Endothelial cell of umbilical vein (primary cell): ENCODE results near the gene TCF15. TPM values are rescaled to one million over a fixed set of nuclear protein-coding genes. Genes with fewer than 3 reads are reported as not detected.
A peak's percentile ranks its signal among the peaks of the same experiment; 100 is the strongest.

ENCODE experiments used
- BruUV-seq: library from RNA; stranded (reverse); fragments of 400-500 nt; replicated peaks from 2 replicates; lab custom pipeline; 2021; lab: Mats Ljungman, UMichigan
- CTCF ChIA-PET: fragments of 300-600, 350-600 bp; sonication (Branson Sonifier 250); formaldehyde crosslinking; loops from one replicate; lab custom pipeline; 2021; ENCODE audit warnings: antibody characterized with exemption, inconsistent platforms; lab: Charles Lee
- POLR2A ChIA-PET: fragments of 300-600, 350-600 bp; sonication (Branson Sonifier 250); formaldehyde crosslinking; loops from one replicate; lab custom pipeline; 2021; ENCODE audit warnings: antibody characterized with exemption, inconsistent platforms; lab: Charles Lee
- DNase-seq: peaks from one replicate; pipeline ENCODE4 v3.0.0-alpha.2; 2011; ENCODE audit warnings: low read depth, low spot score
- FAIRE-seq: peaks from 2 replicates; lab custom pipeline; 2011; peaks lifted over from hg19 to GRCh38; lab: Jason Lieb, UNC
- H2AFZ ChIP-seq: 2 replicates; pipeline ENCODE4 v1.6.0; 2012; ENCODE audit warnings: low read depth, low read length, control low read depth, inconsistent platforms
- H3K27ac ChIP-seq: 2 replicates; pipeline ENCODE4 v1.5.1; 2011; ENCODE audit warnings: low read depth, mild to moderate bottlenecking, control low read depth, low read length, moderate library complexity; ENCODE audit not compliant: insufficient read depth
- H3K27me3 ChIP-seq, 2 experiments: 2 replicates each; pipeline versions ENCODE4 v1.6.0 to v1.6.1; 2011; ENCODE audit warnings: low read length in 2 of 2, mixed read lengths in 1 of 2; ENCODE audit not compliant: control insufficient read depth in 2 of 2, insufficient read depth in 2 of 2
- H3K36me3 ChIP-seq, 2 experiments: 2 replicates in 1 of 2; 3 replicates in 1 of 2; pipeline ENCODE4 v1.5.1; 2011; ENCODE audit warnings: low read length in 2 of 2, mild to moderate bottlenecking in 1 of 2, moderate library complexity in 1 of 2; ENCODE audit not compliant: control insufficient read depth in 2 of 2, insufficient read depth in 2 of 2; ENCODE audit errors: extremely low read depth in 1 of 2
- H3K4me1 ChIP-seq: 3 replicates; pipeline ENCODE4 v1.5.1; 2011; ENCODE audit warnings: mild to moderate bottlenecking, low read length; ENCODE audit not compliant: control insufficient read depth, insufficient read depth; ENCODE audit errors: extremely low read depth
- H3K4me2 ChIP-seq: 2 replicates; pipeline ENCODE4 v1.6.1; 2011; ENCODE audit warnings: low read length, control low read depth, mixed read lengths; ENCODE audit not compliant: insufficient read depth
- H3K4me3 ChIP-seq, 3 experiments: fragments of 200-600 bp in 1 of 3; sonication (generic), shearing (Covaris generic) in 1 of 3; replicated peaks in 1 of 3; 2 replicates each; pipeline ENCODE4 v1.5.1; 2011 to 2016; ENCODE audit warnings: control low read depth in 3 of 3, low read length in 3 of 3, mild to moderate bottlenecking in 2 of 3, inconsistent platforms in 1 of 3, low read depth in 1 of 3, moderate library complexity in 1 of 3; ENCODE audit not compliant: insufficient read depth in 1 of 3
- H3K79me2 ChIP-seq: 2 replicates; pipeline ENCODE4 v1.6.0; 2012; ENCODE audit warnings: low read length, inconsistent platforms; ENCODE audit not compliant: control insufficient read depth, insufficient read depth
- H3K9ac ChIP-seq: replicated peaks from 2 replicates; pipeline ENCODE3; 2011; ENCODE audit warnings: low read length, control low read depth; ENCODE audit not compliant: insufficient read depth; ENCODE audit errors: extremely low read depth
- H3K9me1 ChIP-seq: replicated peaks from 3 replicates; pipeline ENCODE4 v1.6.0; 2011; ENCODE audit warnings: mild to moderate bottlenecking, low read length; ENCODE audit not compliant: control insufficient read depth, insufficient read depth; ENCODE audit errors: extremely low read depth
- H3K9me3 ChIP-seq: replicated peaks from 2 replicates; pipeline ENCODE4 v1.5.1; 2012; ENCODE audit warnings: low read length, inconsistent platforms; ENCODE audit not compliant: control insufficient read depth, insufficient read depth
- H4K20me1 ChIP-seq: replicated peaks from 2 replicates; pipeline ENCODE3; 2011; ENCODE audit warnings: mild to moderate bottlenecking, low read length; ENCODE audit not compliant: control insufficient read depth, insufficient read depth; ENCODE audit errors: extremely low read depth
- EZH2 ChIP-seq: IDR thresholded peaks from 2 replicates; pipeline ENCODE4 v1.6.1; 2012; ENCODE audit warnings: borderline replicate concordance, low read depth, mild to moderate bottlenecking, moderate library complexity, low read length, inconsistent platforms; ENCODE audit not compliant: severe bottlenecking
- FOS ChIP-seq: IDR thresholded peaks from 2 replicates; pipeline ENCODE4 v1.6.1; 2011; ENCODE audit warnings: mild to moderate bottlenecking, low read length, moderate library complexity, borderline replicate concordance; ENCODE audit not compliant: insufficient read depth
- GATA2 ChIP-seq: IDR thresholded peaks from 2 replicates; pipeline ENCODE4 v1.7.0; 2011; ENCODE audit warnings: low read depth, mild to moderate bottlenecking, moderate library complexity, mixed read lengths, low read length; ENCODE audit not compliant: insufficient read length, insufficient read depth
- JUN ChIP-seq: IDR thresholded peaks from 2 replicates; pipeline ENCODE4 v1.6.1; 2011; ENCODE audit warnings: borderline replicate concordance, low read depth; ENCODE audit not compliant: insufficient read length, insufficient read depth
- MYC ChIP-seq: IDR thresholded peaks from one replicate; pipeline ENCODE4 v1.6.1; 2011; ENCODE audit warnings: mild to moderate bottlenecking, low read depth, low read length
- POLR2A ChIP-seq: IDR thresholded peaks from 2 replicates; pipeline ENCODE4 v1.6.1; 2012; ENCODE audit warnings: low read depth, mild to moderate bottlenecking, control low read depth, low read length
- POLR2AphosphoS5 ChIP-seq: IDR thresholded peaks from 2 replicates; pipeline ENCODE4 v1.6.1; 2012; ENCODE audit warnings: low read depth, mild to moderate bottlenecking, control low read depth, low read length, moderate library complexity; ENCODE audit not compliant: insufficient read depth
- dilution Hi-C: fragments of 300-500 bp; cut with MboI; formaldehyde crosslinking; loops from one replicate; pipeline ENCODE4 v1.15.0; 2019; ENCODE audit warnings: low sequenced_read_pairs; ENCODE audit not compliant: extremely low pct_ligation_motif_present
- intact Hi-C: fragments of 100-400 bp; cut with micrococcal nuclease; formaldehyde crosslinking; loops from one replicate; pipeline ENCODE4 v1.10.0; 2022
- polyA plus RNA-seq, 4 experiments: library from polyadenylated mRNA; depleted of rRNA in 3 of 4; stranded (reverse) in 3 of 4; unstranded in 1 of 4; fragments of >200 nt; gene quantifications; 2 replicates each; pipeline versions ENCODE4 v1.2.1 to v1.2.3, GENCODE V29; 2011 to 2012; ENCODE audit warnings: missing spikeins in 1 of 4
- total RNA-seq: library from RNA; stranded (reverse); gene quantifications from 2 replicates; pipeline ENCODE4 v1.2.3, GENCODE V29; 2021
- TF ChIP-seq, protein P1 (sequence below), 2 donors: IDR thresholded peaks; 1 replicate in 1 of 2; 2 replicates in 1 of 2; pipeline ENCODE4 v1.5.1; 2011; ENCODE audit warnings: low read length in 2 of 2, mild to moderate bottlenecking in 2 of 2, moderate library complexity in 2 of 2, control low read depth in 1 of 2, inconsistent platforms in 1 of 2, low read depth in 1 of 2; ENCODE audit not compliant: insufficient read depth in 1 of 2; ENCODE audit errors: extremely low read depth in 1 of 2
- TF ChIP-seq, protein P2 (sequence below): IDR thresholded peaks from 2 replicates; pipeline ENCODE4 v1.6.1; 2011; ENCODE audit not compliant: insufficient read depth, insufficient read length

The TCF15 gene
- total and polyA plus RNA-seq, 2 donors (not counting 3 experiments of a cell fraction or from before 2014, with no cell fraction given), result 0.07 to 1.3 TPM

DNA sequence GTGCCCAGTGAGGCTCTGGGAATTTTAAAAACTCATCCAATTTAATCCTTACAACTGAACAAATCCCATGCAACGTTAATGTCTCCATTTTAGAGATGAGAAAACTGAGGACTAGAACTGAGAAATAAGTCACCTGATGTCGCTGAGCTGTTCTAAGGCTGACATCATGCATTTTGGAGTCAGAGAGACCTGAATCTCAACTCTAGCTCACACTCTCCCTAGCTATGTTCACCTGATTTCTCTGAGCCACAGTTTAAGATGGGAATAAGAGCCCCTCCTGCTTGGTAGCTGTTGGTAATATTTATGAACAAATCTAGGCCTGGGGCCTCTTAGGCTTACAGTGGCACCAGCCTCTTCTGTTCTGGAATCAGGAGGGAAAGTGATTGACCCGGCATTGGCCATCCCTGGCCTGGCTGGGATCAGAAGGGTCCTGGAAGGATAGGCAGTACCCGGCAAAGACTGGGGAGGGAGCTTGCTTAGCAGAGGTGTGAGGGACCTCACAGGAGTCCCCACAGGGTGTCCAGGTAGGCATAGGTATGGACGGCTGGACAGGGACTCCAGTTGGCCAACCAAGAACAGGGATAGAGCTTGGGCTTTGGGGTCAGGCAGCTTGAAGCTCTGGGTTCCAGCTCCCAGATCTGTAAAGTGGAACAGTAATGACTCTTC, 47.7 kb downstream of the TCF15 start:
- H3K36me3 ChIP-seq, result no peaks in the 10 kb centered on the region
- peak; percentile 60 for FAIRE-seq
- BruUV-seq, result no TSS peak
- no peak overlapping the region for H3K9ac ChIP-seq
- POLR2A ChIA-PET, result no interaction called here
- no peaks in the 10 kb centered on the region for H3K79me2 ChIP-seq
- no peaks in the 10 kb centered on the region for H4K20me1 ChIP-seq
- no peak overlapping the region for H2AFZ ChIP-seq
- H3K4me1 ChIP-seq, result no peaks in the 10 kb centered on the region
- peaks cover 0 to 10% of the 10 kb centered on the region in 2 experiments for H3K27me3 ChIP-seq
- CTCF ChIA-PET, result interaction anchor here (1.2 to 6.0 kb wide), 9 partner anchors 9 to 177 kb away, joined by 3 to 298 read pairs (median 15); no protein-coding TSS in a partner anchor
- no peak overlapping the region for H3K4me2 ChIP-seq
- H3K4me3 ChIP-seq, result no peak overlapping the region
- no peaks in the 10 kb centered on the region for H3K9me3 ChIP-seq
- intact Hi-C loops (no loop called here), dilution Hi-C loops (no loop called here)
- no peaks in the 10 kb centered on the region for H3K9me1 ChIP-seq
- TF ChIP-seq MYC (no peak), GATA2 (no peak), FOS (no peak), POLR2AphosphoS5 (no peak), EZH2 (no peak), POLR2A (no peak), JUN (no peak)
- TF ChIP-seq, protein P1, sequence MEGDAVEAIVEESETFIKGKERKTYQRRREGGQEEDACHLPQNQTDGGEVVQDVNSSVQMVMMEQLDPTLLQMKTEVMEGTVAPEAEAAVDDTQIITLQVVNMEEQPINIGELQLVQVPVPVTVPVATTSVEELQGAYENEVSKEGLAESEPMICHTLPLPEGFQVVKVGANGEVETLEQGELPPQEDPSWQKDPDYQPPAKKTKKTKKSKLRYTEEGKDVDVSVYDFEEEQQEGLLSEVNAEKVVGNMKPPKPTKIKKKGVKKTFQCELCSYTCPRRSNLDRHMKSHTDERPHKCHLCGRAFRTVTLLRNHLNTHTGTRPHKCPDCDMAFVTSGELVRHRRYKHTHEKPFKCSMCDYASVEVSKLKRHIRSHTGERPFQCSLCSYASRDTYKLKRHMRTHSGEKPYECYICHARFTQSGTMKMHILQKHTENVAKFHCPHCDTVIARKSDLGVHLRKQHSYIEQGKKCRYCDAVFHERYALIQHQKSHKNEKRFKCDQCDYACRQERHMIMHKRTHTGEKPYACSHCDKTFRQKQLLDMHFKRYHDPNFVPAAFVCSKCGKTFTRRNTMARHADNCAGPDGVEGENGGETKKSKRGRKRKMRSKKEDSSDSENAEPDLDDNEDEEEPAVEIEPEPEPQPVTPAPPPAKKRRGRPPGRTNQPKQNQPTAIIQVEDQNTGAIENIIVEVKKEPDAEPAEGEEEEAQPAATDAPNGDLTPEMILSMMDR (IDR thresholded peaks at IDR 0.05; ENCODE audit: extremely low read depth in 1 of 2, insufficient read depth in 1 of 2, low read depth in 1 of 2, low read length in 2 of 2), result no peak
- TF ChIP-seq, protein P2, sequence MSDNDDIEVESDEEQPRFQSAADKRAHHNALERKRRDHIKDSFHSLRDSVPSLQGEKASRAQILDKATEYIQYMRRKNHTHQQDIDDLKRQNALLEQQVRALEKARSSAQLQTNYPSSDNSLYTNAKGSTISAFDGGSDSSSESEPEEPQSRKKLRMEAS, result no peak
- no peak overlapping the region for H3K27ac ChIP-seq
- DNase-seq, result no peak
